Right cardiac atrium (tissue), 5 donors: ENCODE results near the gene CPB2. TPM values are rescaled to one million over a fixed set of nuclear protein-coding genes. Genes with fewer than 3 reads are reported as not detected.
A peak's percentile ranks its signal among the peaks of the same experiment; 100 is the strongest.

Experiments
- ATAC-seq, 2 donors: fragments of 200-7000 bp; cut with Tn5 transposase; one replicate each; pipeline versions ENCODE4 v1.8.0 to v1.9.1; 2020; ENCODE audit warnings: moderate library complexity in 2 of 2, mild to moderate bottlenecking in 1 of 2
- DNase-seq, 3 donors: peaks; one replicate each; pipeline ENCODE4 v3.0.0-alpha.2; 2020
- H3K27ac ChIP-seq: one replicate; pipeline ENCODE4 v1.5.1; 2013; ENCODE audit warnings: mild to moderate bottlenecking, low read length, control low read depth, moderate library complexity
- H3K27me3 ChIP-seq: one replicate; pipeline ENCODE4 v1.6.1; 2013; ENCODE audit not compliant: control insufficient read depth, insufficient read depth
- H3K4me1 ChIP-seq: one replicate; pipeline ENCODE4 v1.6.1; 2013; ENCODE audit warnings: low read length; ENCODE audit not compliant: control insufficient read depth, insufficient read depth
- H3K4me3 ChIP-seq: one replicate; pipeline ENCODE4 v1.5.1; 2013; ENCODE audit warnings: low read length, control low read depth
- H3K9me3 ChIP-seq: one replicate; pipeline ENCODE4 v1.6.1; 2013; ENCODE audit warnings: low read length; ENCODE audit not compliant: control insufficient read depth
- WGBS: extraction: QIAGEN DNeasy Blood & Tissue Kit; methylation state at CpG from one replicate; pipeline ENCODE4 v1.1.7; 2013; 5-methylcytosine and 5-hydroxymethylcytosine counted together
- intact Hi-C, 4 donors: fragments of 100-400 bp; cut with DNase I; formaldehyde crosslinking; loops; one replicate each; pipeline versions ENCODE4 v1.11.0 to v1.14.0; 2022 to 2023
- long read RNA-seq, 4 donors: library from polyadenylated mRNA; unstranded; transcript quantifications; one replicate each; pipeline ENCODE4 v2.0.0, GENCODE V29; 2020 to 2021
- polyA plus RNA-seq: library from polyadenylated mRNA; stranded (reverse); fragments of 200-250 nt; gene quantifications from one replicate; pipeline ENCODE4 v1.2.3, GENCODE V29; 2013
- total RNA-seq, 4 donors: library from RNA; stranded (reverse); fragmentation: NEBNext Ultra II Directional; extraction: Animal tissue kit (Norgen Biotek cat#: 25700); gene quantifications; one replicate each; pipeline ENCODE4 v1.2.1, GENCODE V29; 2021
- donor health status: healthy with polysubstance abuse.
- donor health status: DM: no; HTN: yes; CAD: no.
- donor health status: DM: no; HTN: no; CAD: no.
- donor health status: DM: no; HTN: yes; CAD: no; lungs with severe emphysema.
- donor health status: DM: yes; HTN: yes; CAD: no.

CPB2 gene
- not detected for total RNA-seq
- polyA plus RNA-seq = not detected
- long read RNA-seq, donor 1 = 0 reads
- long read RNA-seq, donor 2 = 0 reads
- long read RNA-seq, donor 3 = 0 reads
- long read RNA-seq, donor 4 = 0 reads

DNA sequence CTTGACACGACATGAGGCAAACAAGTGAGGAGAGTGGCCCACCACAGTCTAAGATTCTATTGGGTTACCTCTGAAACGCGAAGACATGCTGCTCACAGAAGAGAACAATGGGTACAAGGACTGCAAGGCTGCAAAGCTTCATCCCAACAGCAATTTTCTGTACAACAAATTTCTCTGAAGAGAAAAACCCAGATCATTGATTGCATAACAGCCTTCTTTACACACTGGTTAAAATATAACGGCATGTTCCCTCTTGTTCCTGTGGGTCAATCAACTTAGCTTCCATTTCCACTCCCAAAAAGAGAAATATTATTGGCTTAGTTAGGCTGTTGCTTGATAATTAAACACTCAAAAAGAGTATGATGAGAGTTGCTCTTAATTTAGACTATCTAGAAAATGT lies at the start of gene CPB2:
CPB2 (minus strand) TSS at position 166 of the 400 bp plus-strand sequence; CDS start at position 142, 24 bp downstream.
- H3K9me3 ChIP-seq = no peaks in the 10 kb centered on the region
- no peaks in the 10 kb centered on the region for H3K4me1 ChIP-seq
- WGBS = 94% methylated on average over 4 of the region's 4 CpGs
- H3K27me3 ChIP-seq = no peaks in the 10 kb centered on the region
- no peak within 1 kb of the TSS for H3K4me3 ChIP-seq
- no peak for ATAC-seq
- DNase-seq = no peak
- intact Hi-C loops = no loop called here
- no peak within 1 kb of the TSS for H3K27ac ChIP-seq

- peak in 1 of 2 donors; percentile 45 for ATAC-seq
- no peaks in the 10 kb centered on the region for H3K27me3 ChIP-seq
- no peaks in the 10 kb centered on the region for H3K9me3 ChIP-seq
- no peak overlapping the region for H3K27ac ChIP-seq
- no peak overlapping the region for H3K4me3 ChIP-seq
- no peaks in the 10 kb centered on the region for H3K4me1 ChIP-seq
- 43% methylated on average over 7 of the region's 7 CpGs for WGBS
- intact Hi-C loops = no loop called here
- peak in 1 of 3 donors; percentile 26 for DNase-seq
Observed at GRCh38 chr13:46154136-46154801, 49.4 kb upstream of the CPB2 start.

GRCh38 chr13:46152627-46153328 lies 47.9 kb upstream of the CPB2 start:
- no peaks in the 10 kb centered on the region for H3K4me1 ChIP-seq
- no peaks in the 10 kb centered on the region for H3K9me3 ChIP-seq
- WGBS = 94% methylated on average over 6 of the region's 6 CpGs
- ATAC-seq (no peak), DNase-seq (no peak)
- H3K27me3 ChIP-seq = no peaks in the 10 kb centered on the region
- H3K27ac ChIP-seq = no peak overlapping the region
- intact Hi-C loops = no loop called here
- no peak overlapping the region for H3K4me3 ChIP-seq

- ATAC-seq (no peak), DNase-seq (no peak)
- 88% methylated on average over 1 of the region's 1 CpG for WGBS
- H3K27ac ChIP-seq = no peak overlapping the region
- intact Hi-C loops = no loop called here
- H3K9me3 ChIP-seq = no peaks in the 10 kb centered on the region
- H3K4me3 ChIP-seq = no peak overlapping the region
- H3K27me3 ChIP-seq = no peaks in the 10 kb centered on the region
- H3K4me1 ChIP-seq = no peaks in the 10 kb centered on the region
Observed at GRCh38 chr13:46150134-46150693, 45.4 kb upstream of the CPB2 start.

DNA sequence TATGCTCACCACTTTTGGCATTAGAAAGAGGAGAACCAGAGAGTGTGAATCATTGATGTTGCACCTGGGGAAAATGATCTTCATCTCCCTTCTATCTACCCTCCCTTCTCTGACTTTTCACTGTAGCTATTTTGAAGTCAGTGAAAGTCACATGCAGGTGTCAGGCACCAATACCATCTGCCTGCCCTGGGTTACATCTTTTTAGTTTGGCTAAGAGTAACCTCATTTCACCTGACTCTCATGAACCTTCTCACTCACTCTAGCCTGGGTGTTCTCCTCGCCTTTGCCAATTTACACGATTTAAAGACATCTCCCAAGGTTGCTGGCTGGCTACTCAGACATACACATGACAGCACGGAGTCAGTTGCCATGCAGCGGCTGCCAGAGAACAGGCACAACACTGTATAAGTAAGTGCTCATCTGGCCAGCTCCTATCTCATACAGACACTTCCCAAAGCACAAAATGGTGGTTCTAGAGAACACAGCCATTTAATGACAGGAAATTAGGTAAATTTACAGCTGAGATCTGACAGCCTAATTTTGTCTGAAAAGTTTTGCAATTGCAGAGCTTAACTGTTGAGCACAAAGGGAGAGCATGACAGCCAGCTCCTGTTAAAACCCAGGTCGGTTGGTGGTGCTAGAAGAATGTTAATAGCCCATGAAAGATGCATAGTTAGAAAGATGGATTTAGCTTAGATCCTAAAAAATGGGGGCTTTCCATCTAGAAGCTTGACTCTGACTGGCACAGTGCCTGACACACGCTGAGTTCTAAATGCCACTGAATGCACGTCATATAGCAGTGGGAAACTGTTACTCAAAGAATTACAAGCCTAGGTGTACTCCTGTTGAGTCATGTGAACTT lies 44.7 kb upstream of the CPB2 start:
- DNase-seq (peak in 1 of 3 donors; percentile 49), ATAC-seq (peak; percentile 32 to 47)
- WGBS = 67% methylated on average over 7 of the region's 7 CpGs
- no peak overlapping the region for H3K4me3 ChIP-seq
- H3K27me3 ChIP-seq = no peaks in the 10 kb centered on the region
- H3K9me3 ChIP-seq = no peaks in the 10 kb centered on the region
- no peak overlapping the region for H3K27ac ChIP-seq
- no peaks in the 10 kb centered on the region for H3K4me1 ChIP-seq
- intact Hi-C loops = no loop called here

DNA sequence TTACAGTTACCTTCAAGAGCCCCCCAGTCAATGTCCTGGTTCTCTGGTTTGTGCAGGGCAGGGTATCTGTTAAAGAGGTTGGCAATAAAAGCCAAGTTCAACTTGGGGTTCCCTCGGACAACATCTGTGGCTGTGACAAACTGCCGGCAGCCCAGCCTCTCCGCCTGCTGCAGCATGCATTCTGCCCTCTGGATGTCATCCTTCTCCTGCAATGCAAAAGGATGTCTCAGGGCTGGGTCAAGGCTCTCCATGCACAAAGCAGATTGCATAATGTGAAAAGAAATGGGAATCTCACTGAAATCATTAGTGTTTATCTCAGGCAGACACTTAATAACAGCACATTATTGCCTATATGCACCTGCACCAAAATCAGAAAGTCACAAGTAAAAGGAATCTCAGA lies 42.1 kb upstream of the CPB2 start:
- Histone ChIP-seq H3K27ac (no peak overlapping the region), H3K4me1 (no peaks in the 10 kb centered on the region), H3K9me3 (no peaks in the 10 kb centered on the region), H3K27me3 (no peaks in the 10 kb centered on the region), H3K4me3 (no peak overlapping the region)
- 34% methylated on average over 3 of the region's 3 CpGs for WGBS
- ATAC-seq (no peak), DNase-seq (no peak)
- intact Hi-C loops = no loop called here

DNA sequence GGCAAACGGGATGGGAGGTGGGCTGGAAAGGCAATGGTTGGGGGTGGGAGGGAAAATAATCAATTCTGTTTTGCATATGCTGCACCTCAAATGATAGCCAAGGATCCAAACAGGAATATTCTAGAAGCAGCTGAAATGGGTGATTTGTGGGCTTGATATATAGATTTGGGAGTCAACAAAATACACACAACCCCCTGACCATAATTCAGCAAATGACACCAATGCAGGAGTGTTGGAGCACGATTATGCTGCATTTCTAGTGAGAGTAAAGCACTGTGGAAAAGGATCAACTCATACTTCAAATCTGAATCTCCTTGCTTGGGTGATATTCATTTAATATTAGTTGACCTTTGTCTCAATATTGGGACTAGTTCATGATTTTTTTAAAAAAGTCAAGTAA lies 41.1 kb upstream of the CPB2 start:
- H3K9me3 ChIP-seq = no peaks in the 10 kb centered on the region
- no peak for DNase-seq
- H3K4me3 ChIP-seq = no peak overlapping the region
- H3K27ac ChIP-seq = no peak overlapping the region
- 57% methylated on average over 2 of the region's 2 CpGs for WGBS
- H3K27me3 ChIP-seq = no peaks in the 10 kb centered on the region
- intact Hi-C loops = no loop called here
- no peak for ATAC-seq
- no peaks in the 10 kb centered on the region for H3K4me1 ChIP-seq

DNA sequence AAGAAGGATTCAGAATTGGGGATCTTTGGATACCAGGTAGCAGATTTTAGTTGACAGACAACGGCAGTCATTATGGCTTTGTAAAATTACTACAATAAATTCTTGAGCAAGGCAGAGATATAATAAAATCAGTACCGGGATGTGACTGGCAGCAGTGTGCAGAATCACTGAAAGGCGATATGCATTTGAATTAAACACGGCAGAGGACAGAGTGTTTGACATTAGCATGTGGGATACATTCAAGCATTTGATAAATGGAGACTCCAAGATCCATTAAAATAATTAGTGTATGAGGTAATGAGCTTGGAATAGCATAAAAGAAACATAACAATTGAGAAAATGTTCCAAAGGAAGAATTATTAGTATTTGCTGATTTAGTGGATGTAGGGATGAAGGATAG lies 40.3 kb upstream of the CPB2 start:
- 60% methylated on average over 4 of the region's 4 CpGs for WGBS
- no peaks in the 10 kb centered on the region for H3K27me3 ChIP-seq
- H3K4me1 ChIP-seq = no peaks in the 10 kb centered on the region
- intact Hi-C loops = no loop called here
- DNase-seq = no peak
- H3K27ac ChIP-seq = no peak overlapping the region
- H3K9me3 ChIP-seq = no peaks in the 10 kb centered on the region
- H3K4me3 ChIP-seq = no peak overlapping the region
- no peak for ATAC-seq

DNA sequence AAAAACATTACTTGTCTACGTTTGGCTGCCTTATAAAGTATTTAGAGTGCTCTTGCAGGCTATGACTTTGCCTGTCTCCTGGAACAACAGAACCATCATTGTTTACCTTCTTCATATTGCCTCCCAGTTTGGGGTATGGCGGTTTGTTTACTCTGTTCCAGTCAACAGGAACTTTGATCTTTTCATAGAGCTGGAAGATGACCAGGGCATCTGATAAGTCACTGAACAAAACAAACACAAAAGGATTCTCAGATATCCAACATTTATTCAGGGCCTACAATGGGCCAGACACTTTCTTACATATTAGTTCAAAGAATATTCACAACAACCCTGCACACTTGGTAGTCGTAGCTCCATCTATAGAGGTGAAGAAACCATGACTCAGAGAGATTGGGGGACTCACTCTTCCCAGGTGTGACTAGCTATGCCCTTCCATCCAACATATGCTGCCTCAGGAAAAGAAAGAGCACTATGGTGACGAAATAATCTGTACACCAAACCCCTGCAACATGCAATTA lies 38.4 kb upstream of the CPB2 start:
- no peak for DNase-seq
- ATAC-seq = no peak
- intact Hi-C loops = no loop called here
- no peaks in the 10 kb centered on the region for H3K9me3 ChIP-seq
- no peak overlapping the region for H3K27ac ChIP-seq
- H3K4me1 ChIP-seq = no peaks in the 10 kb centered on the region
- no peaks in the 10 kb centered on the region for H3K27me3 ChIP-seq
- no peak overlapping the region for H3K4me3 ChIP-seq
- WGBS = 63% methylated on average over 4 of the region's 4 CpGs

DNA sequence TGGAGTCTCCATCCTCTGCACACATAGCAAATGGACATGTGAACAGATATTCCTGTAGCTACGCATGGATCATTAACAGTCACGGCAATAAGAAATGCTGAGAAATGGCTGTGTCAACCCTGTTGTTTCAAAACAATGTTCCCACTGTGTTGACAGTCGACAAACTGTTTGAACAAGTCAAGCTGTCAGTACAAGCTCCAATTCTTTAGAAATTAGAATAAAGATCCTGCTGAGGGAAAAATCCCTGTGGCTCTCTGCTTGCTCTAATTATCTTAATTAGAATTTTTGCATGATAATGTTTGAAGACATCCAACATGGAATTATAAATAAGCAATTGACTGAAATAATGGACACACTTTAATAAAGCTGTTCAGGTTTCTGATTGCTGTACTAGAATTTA lies 37.9 kb upstream of the CPB2 start:
- no peak overlapping the region for H3K27ac ChIP-seq
- H3K27me3 ChIP-seq = no peaks in the 10 kb centered on the region
- H3K4me3 ChIP-seq = no peak overlapping the region
- intact Hi-C loops = no loop called here
- H3K9me3 ChIP-seq = no peaks in the 10 kb centered on the region
- DNase-seq = no peak
- H3K4me1 ChIP-seq = no peaks in the 10 kb centered on the region
- ATAC-seq = no peak
- WGBS = 54% methylated on average over 3 of the region's 3 CpGs
